H1 (cell line): ENCODE results near the gene ZNG1B. TPM values are rescaled to one million over a fixed set of nuclear protein-coding genes. Genes with fewer than 3 reads are reported as not detected.
"Not testable (repeated sequence)": the region's sequence is repeated elsewhere in the genome, so short reads cannot be mapped to it uniquely, and the experiment has no call there.

Experiments
- CTCF ChIA-PET: fragments of 300-600 bp; sonication (Branson Sonifier 250); formaldehyde crosslinking; loops from one replicate; lab custom pipeline; 2021; ENCODE audit not compliant: partially characterized antibody; lab: Charles Lee
- POLR2A ChIA-PET: fragments of 300-600 bp; sonication (Branson Sonifier 250); formaldehyde crosslinking; loops from one replicate; lab custom pipeline; 2021; ENCODE audit warnings: inconsistent platforms; ENCODE audit not compliant: partially characterized antibody; lab: Charles Lee
- DNase-seq, 2 experiments: peaks; one replicate each; pipeline versions ENCODE4 v3.0.0 to v3.0.0-alpha.2; 2010 to 2022; ENCODE audit warnings: low spot score in 2 of 2, low read depth in 1 of 2, mixed read lengths in 1 of 2
- FAIRE-seq: peaks from 2 replicates; lab custom pipeline; 2011; peaks lifted over from hg19 to GRCh38; lab: Jason Lieb, UNC
- H2AFZ ChIP-seq: 2 replicates; pipeline ENCODE4 v1.8.1; 2012; ENCODE audit warnings: low read length, inconsistent platforms
- H2AK5ac ChIP-seq: 2 replicates; pipeline ENCODE4 v1.6.1; 2013; ENCODE audit warnings: low read depth, low read length
- H2BK120ac ChIP-seq: replicated peaks from 2 replicates; pipeline ENCODE3; 2013; ENCODE audit warnings: low read depth, low read length, inconsistent platforms
- H2BK12ac ChIP-seq: 2 replicates; pipeline ENCODE4 v1.6.1; 2013; ENCODE audit warnings: low read depth, low read length
- H2BK15ac ChIP-seq: 2 replicates; pipeline ENCODE4 v1.6.1; 2013; ENCODE audit warnings: low read length
- H2BK20ac ChIP-seq: 2 replicates; pipeline ENCODE4 v1.6.1; 2013; ENCODE audit warnings: low read length
- H2BK5ac ChIP-seq: 2 replicates; pipeline ENCODE4 v1.6.1; 2013; ENCODE audit warnings: low read depth, low read length
- H3K14ac ChIP-seq: 2 replicates; pipeline ENCODE4 v1.6.1; 2013; ENCODE audit warnings: inconsistent platforms; ENCODE audit not compliant: insufficient read length
- H3K18ac ChIP-seq: 2 replicates; pipeline ENCODE4 v1.6.1; 2013; ENCODE audit warnings: low read length; ENCODE audit errors: extremely low read depth
- H3K23ac ChIP-seq: 2 replicates; pipeline ENCODE4 v1.6.1; 2013; ENCODE audit warnings: inconsistent platforms; ENCODE audit not compliant: insufficient read length
- H3K23me2 ChIP-seq: 2 replicates; pipeline ENCODE4 v1.6.1; 2013; ENCODE audit warnings: low read depth, low read length
- H3K27ac ChIP-seq: 2 replicates; pipeline ENCODE4 v1.6.1; 2011; ENCODE audit warnings: low read depth, low read length, inconsistent platforms
- H3K27me3 ChIP-seq, 4 experiments: replicated peaks in 1 of 4; 1 replicate in 1 of 4; 2 replicates in 3 of 4; pipeline versions ENCODE4 v1.6.1 to v1.8.1; 2011 to 2013; ENCODE audit warnings: low read length in 3 of 4, mild to moderate bottlenecking in 3 of 4, inconsistent platforms in 2 of 4, mixed read lengths in 2 of 4, moderate library complexity in 1 of 4; ENCODE audit not compliant: control insufficient read depth in 3 of 4, insufficient read depth in 3 of 4; ENCODE audit errors: extremely low read depth in 1 of 4
- H3K36me3 ChIP-seq, 4 experiments: 2 replicates each; pipeline versions ENCODE4 v1.6.1 to v1.8.1; 2011 to 2013; ENCODE audit warnings: mild to moderate bottlenecking in 4 of 4, low read length in 3 of 4, moderate library complexity in 2 of 4, control low read depth in 1 of 4, inconsistent platforms in 1 of 4; ENCODE audit not compliant: insufficient read depth in 4 of 4, control insufficient read depth in 2 of 4
- H3K4ac ChIP-seq: replicated peaks from 2 replicates; pipeline ENCODE3; 2013; ENCODE audit warnings: low read length, low read depth, mixed read lengths, inconsistent platforms; ENCODE audit not compliant: insufficient read length
- H3K4me1 ChIP-seq, 4 experiments: replicated peaks in 1 of 4; 1 replicate in 1 of 4; 2 replicates in 3 of 4; pipeline versions ENCODE4 v1.6.1 to v1.8.1; 2011 to 2013; ENCODE audit warnings: low read length in 3 of 4, inconsistent platforms in 2 of 4, mixed read lengths in 1 of 4; ENCODE audit not compliant: insufficient read depth in 4 of 4, control insufficient read depth in 3 of 4
- H3K4me2 ChIP-seq, 2 experiments: 2 replicates each; pipeline versions ENCODE4 v1.6.1 to v1.8.1; 2011 to 2013; ENCODE audit warnings: low read depth in 2 of 2, low read length in 2 of 2, control low read depth in 1 of 2, inconsistent platforms in 1 of 2, mild to moderate bottlenecking in 1 of 2; ENCODE audit not compliant: insufficient read depth in 1 of 2
- H3K4me3 ChIP-seq, 4 experiments: fragments of 200-600, 300-600 bp in 1 of 4; sonication (generic), shearing (Covaris generic), sonication (Bioruptor Twin) in 1 of 4; 2 replicates each; pipeline versions ENCODE4 v1.5.1 to v1.8.1; 2011 to 2016; ENCODE audit warnings: low read length in 4 of 4, low read depth in 3 of 4, control low read depth in 2 of 4, inconsistent platforms in 2 of 4, mild to moderate bottlenecking in 2 of 4, mixed read lengths in 1 of 4, moderate library complexity in 1 of 4; ENCODE audit not compliant: insufficient read depth in 2 of 4; ENCODE audit errors: extremely low read depth in 1 of 4
- H3K56ac ChIP-seq: replicated peaks from 2 replicates; pipeline ENCODE3; 2013; ENCODE audit warnings: low read depth, mild to moderate bottlenecking, mixed read lengths, low read length, inconsistent platforms; ENCODE audit not compliant: insufficient read length
- H3K79me1 ChIP-seq: 2 replicates; pipeline ENCODE4 v1.6.1; 2013; ENCODE audit warnings: low read depth, low read length, control low read depth
- H3K79me2 ChIP-seq, 2 experiments: 2 replicates each; pipeline versions ENCODE4 v1.6.1 to v1.8.1; 2012 to 2013; ENCODE audit warnings: low read length in 2 of 2, mild to moderate bottlenecking in 2 of 2, inconsistent platforms in 1 of 2; ENCODE audit not compliant: insufficient read depth in 2 of 2, control insufficient read depth in 1 of 2
- H3K9ac ChIP-seq, 4 experiments: replicated peaks in 1 of 4; 1 replicate in 1 of 4; 2 replicates in 3 of 4; pipeline versions ENCODE4 v1.6.1 to v1.8.1; 2011 to 2013; ENCODE audit warnings: low read depth in 3 of 4, low read length in 3 of 4, control low read depth in 2 of 4, mild to moderate bottlenecking in 2 of 4, moderate library complexity in 2 of 4, inconsistent platforms in 1 of 4; ENCODE audit errors: extremely low read depth in 1 of 4
- H3K9me3 ChIP-seq, 2 experiments: 2 replicates each; pipeline versions ENCODE4 v1.6.1 to v1.8.1; 2012 to 2013; ENCODE audit warnings: mild to moderate bottlenecking in 2 of 2, moderate library complexity in 2 of 2, control low read depth in 1 of 2, inconsistent platforms in 1 of 2, low read depth in 1 of 2, low read length in 1 of 2, mixed read lengths in 1 of 2; ENCODE audit not compliant: insufficient read depth in 2 of 2
- H4K20me1 ChIP-seq, 2 experiments: replicated peaks in 1 of 2; 2 replicates each; pipeline versions ENCODE3 to v1.8.1; 2011 to 2013; ENCODE audit warnings: inconsistent platforms in 2 of 2, low read length in 2 of 2, mild to moderate bottlenecking in 1 of 2; ENCODE audit not compliant: insufficient read depth in 2 of 2, control insufficient read depth in 1 of 2
- H4K5ac ChIP-seq: 2 replicates; pipeline ENCODE4 v1.6.1; 2013; ENCODE audit warnings: low read length, low read depth, mixed read lengths, inconsistent platforms; ENCODE audit not compliant: insufficient read length
- H4K8ac ChIP-seq: 2 replicates; pipeline ENCODE4 v1.8.0; 2013; ENCODE audit warnings: mild to moderate bottlenecking, moderate library complexity, low read length, inconsistent platforms; ENCODE audit not compliant: insufficient read depth; ENCODE audit errors: extremely low read depth
- H4K91ac ChIP-seq: replicated peaks from 2 replicates; pipeline ENCODE3; 2013; ENCODE audit warnings: low read length, mixed read lengths, inconsistent platforms; ENCODE audit not compliant: insufficient read length
- EZH2 ChIP-seq: fragments of 200-600 bp; sonication (generic); IDR thresholded peaks from 2 replicates; pipeline ENCODE4 v1.7.1; 2012; ENCODE audit warnings: low read depth, mild to moderate bottlenecking, moderate library complexity, low read length, inconsistent platforms; ENCODE audit not compliant: severe bottlenecking
- SUZ12 ChIP-seq: fragments of 200-600 bp; sonication (generic); IDR thresholded peaks from 2 replicates; pipeline ENCODE4 v1.6.1; 2012; ENCODE audit warnings: mild to moderate bottlenecking, inconsistent platforms, low read length, moderate library complexity, mixed read lengths
- WGBS, 2 experiments: shearing (Covaris generic) in 1 of 2; methylation state at CpG; one replicate each; pipeline versions ENCODE4 v1.1.6 to v1.1.7; 2013 to 2015; ENCODE audit warnings: low lambda C conversion rate in 2 of 2, mixed read lengths in 2 of 2, inconsistent platforms in 1 of 2, low coverage in 1 of 2, missing lambda C conversion rate in 1 of 2; ENCODE audit not compliant: insufficient replicate concordance in 2 of 2, insufficient coverage in 1 of 2, insufficient read length in 1 of 2; ENCODE audit errors: extremely low coverage in 1 of 2, missing lambda C conversion rate in 1 of 2; 5-methylcytosine and 5-hydroxymethylcytosine counted together
- polyA plus RNA-seq, 7 experiments: library from polyadenylated mRNA; depleted of rRNA in 3 of 7; stranded (reverse) in 5 of 7; unstranded in 2 of 7; fragments of >200 nt in 5 of 7; fragments of 200-250 nt in 2 of 7; gene quantifications; 1 replicate in 5 of 7; 2 replicates in 1 of 7; 4 replicates in 1 of 7; pipeline versions ENCODE4 v1.2.1 to v1.2.3, GENCODE V29; 2011 to 2013; ENCODE audit warnings: missing spikeins in 2 of 7, mixed read lengths in 2 of 7
- total RNA-seq: library from RNA; stranded (reverse); fragmentation: NEBNext Ultra II Directional; extraction: Animal tissue kit (Norgen Biotek cat#: 25700); gene quantifications from 2 replicates; pipeline ENCODE4 v1.2.1, GENCODE V29; 2021

The ZNG1B gene
- total and polyA plus RNA-seq, 2 of the 8 experiments (the other 6 are each of a cell fraction or from before 2014, with no cell fraction given): 12.8 to 32.7 TPM

- H3K4ac ChIP-seq, DNase-seq, H2BK120ac ChIP-seq, H4K5ac ChIP-seq, H2AK5ac ChIP-seq, H2BK15ac ChIP-seq, H2BK12ac ChIP-seq, H3K9me3 ChIP-seq, FAIRE-seq, H2AFZ ChIP-seq, H3K79me1 ChIP-seq, H3K23ac ChIP-seq, H3K36me3 ChIP-seq, H3K4me1 ChIP-seq, H4K8ac ChIP-seq, H3K27ac ChIP-seq, H3K14ac ChIP-seq, H4K91ac ChIP-seq, H3K9ac ChIP-seq, H4K20me1 ChIP-seq, H2BK20ac ChIP-seq, H3K79me2 ChIP-seq, POLR2A ChIA-PET, H3K56ac ChIP-seq, H3K18ac ChIP-seq, H2BK5ac ChIP-seq, CTCF ChIA-PET, H3K23me2 ChIP-seq: not testable (repeated sequence)
- WGBS, 2 experiments: 1% methylated on average over 19 of the region's 71 CpGs; no CpG with 5 or more reads in 1 of the 2 experiments
- H3K27me3 ChIP-seq: peaks cover 8 to 30% (median 22%) of the 10 kb centered on the region in 4 experiments; a peak in 6 of 7 replicates
- TF ChIP-seq EZH2 (peak; percentile 72), SUZ12 (peak; percentile 19)
- peak overlapping the region; percentile 58 to 82 for H3K4me2 ChIP-seq
- peak overlapping the region; percentile 14 to 59 (median 28); a peak in 7 of 8 replicates for H3K4me3 ChIP-seq
Measured at GRCh38 chr2:113541204-113541975, 103.9 kb downstream of the ZNG1B start.
